Measurements from ENCODE around the gene OR51F2. TPM values are rescaled to one million over a fixed set of nuclear protein-coding genes. Genes with fewer than 3 reads are reported as not detected.
"Not testable (repeated sequence)": the region's sequence is repeated elsewhere in the genome, so short reads cannot be mapped to it uniquely, and the experiment has no call there.

The OR51F2 gene, protein sequence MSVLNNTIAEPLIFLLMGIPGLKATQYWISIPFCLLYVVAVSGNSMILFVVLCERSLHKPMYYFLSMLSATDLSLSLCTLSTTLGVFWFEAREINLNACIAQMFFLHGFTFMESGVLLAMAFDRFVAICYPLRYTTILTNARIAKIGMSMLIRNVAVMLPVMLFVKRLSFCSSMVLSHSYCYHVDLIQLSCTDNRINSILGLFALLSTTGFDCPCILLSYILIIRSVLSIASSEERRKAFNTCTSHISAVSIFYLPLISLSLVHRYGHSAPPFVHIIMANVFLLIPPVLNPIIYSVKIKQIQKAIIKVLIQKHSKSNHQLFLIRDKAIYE
- total RNA-seq, result not detected in 2 replicates

DNA sequence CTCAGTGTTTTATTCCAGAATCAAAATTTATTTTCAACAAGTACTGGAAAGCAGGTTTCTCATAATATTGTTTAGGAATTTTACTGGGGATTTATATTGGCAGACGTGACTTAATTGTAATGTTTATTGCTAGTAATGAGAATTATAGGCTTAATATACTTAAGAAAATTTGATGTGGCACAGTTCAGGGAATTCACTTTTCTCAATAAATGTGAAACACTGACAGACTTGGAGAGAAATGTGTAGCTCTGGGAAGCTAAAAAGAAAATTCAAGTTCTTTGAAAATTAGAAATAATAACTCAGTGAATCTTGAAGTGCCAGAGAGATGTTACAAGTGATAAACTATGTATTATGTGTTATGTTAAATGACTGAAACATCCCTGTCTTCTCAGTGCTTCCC, at the start of gene OR51F2:
Gene OR51F2, plus strand, starts transcription at position 301 of the 400 bp plus-strand sequence. CDS start 101 bp downstream, outside the sequence.
- DNase-seq (ENCODE audit: low read depth in 2 of 2), result no peak

DNA sequence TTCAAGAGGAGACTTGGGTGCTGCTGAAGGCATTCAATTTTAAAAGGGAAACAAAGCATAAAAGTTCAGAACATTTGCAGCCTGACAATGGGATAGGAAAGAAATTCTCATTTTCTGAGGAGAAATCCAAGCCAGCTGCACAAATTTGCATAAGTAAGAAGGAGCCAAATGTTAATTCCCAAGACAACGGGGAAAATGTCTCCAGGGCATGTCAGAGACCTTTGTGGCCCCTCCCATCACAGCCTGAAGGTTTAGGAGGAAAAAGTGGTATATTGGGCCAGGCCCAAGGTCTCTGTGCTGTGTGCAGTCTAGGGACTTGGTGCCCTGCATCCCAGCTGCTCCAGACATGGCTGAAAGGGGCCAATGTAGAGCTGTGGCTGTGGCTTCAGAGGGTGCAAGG, 38.7 kb upstream of the OR51F2 start:
- DNase-seq (ENCODE audit: low read depth in 2 of 2), result no peak

DNA sequence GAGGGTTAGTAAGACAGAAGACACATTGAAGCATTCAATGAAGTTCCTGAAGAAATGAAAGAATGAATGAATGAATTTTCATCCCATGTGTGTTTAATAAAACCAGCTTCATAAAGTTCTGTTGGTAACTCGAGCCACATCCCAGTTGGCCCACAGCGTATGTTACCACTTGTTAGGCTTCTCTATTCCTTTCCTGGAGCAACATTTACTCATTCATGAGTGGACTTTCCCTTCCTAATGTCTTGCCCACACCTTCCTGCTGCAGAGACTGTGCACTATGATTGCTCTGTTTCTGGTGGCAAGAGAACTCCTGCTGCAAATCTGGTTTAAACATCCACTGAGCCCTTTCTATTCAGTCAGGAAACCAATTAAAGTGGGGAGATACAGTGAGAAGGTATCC, 23.9 kb upstream of the OR51F2 start:
- no peak for DNase-seq (ENCODE audit: low read depth in 2 of 2)

DNA sequence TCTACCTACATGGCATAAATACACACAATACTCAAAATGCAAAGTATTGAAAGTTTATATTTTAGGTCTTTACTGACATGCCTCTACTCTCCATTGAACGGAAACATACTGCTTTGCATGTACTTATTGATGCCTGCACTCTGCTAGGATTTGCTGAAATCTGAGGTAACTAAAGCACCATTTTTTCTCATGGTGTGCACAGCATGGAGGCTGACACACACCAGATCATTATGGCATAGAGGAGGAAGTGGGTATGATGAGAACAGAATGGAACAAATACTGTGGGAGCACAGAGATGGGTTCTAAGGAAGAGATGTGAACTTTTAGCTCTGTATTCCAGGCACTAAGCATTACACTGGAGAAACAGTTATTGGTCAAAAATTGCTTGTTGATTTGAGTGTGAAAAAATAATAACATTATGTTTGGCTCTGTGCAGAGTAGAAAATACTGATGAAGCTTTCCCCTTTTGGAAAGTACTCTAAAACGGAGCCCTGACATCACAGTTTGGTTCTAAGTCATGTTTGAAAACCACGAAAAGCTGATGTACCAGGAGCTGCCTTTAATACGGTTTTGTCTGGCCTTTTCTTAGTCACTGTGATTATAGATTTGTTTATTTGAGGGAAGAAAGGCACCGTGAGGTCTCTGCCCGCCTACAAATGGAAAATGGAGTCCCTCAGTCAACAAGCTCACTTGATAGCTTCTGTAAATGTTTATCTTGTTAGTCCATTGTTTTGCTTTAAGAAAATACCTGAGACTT, 22.5 kb upstream of the OR51F2 start:
- DNase-seq (ENCODE audit: low read depth in 2 of 2), result no peak

DNA sequence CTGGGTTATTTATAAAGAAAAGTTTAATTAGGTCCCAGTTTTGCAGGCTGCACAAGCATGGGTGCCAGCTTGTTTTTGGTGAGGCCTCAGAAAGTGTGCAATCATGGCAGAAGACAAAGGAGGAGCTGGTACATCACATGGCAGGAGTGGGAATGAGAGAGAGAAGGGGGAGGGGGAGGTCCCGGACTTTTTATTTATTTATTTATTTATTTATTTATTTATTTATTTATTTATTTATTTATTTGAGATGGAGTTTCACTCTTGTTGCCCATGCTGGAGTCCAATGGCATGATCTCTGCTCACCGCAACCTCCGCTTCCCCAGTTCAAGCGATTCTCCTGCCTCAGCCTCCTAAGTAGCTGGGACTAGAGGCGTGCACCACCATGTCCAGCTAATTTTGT, 19.8 kb upstream of the OR51F2 start:
- DNase-seq (ENCODE audit: low read depth in 2 of 2), result not testable (repeated sequence)

DNA sequence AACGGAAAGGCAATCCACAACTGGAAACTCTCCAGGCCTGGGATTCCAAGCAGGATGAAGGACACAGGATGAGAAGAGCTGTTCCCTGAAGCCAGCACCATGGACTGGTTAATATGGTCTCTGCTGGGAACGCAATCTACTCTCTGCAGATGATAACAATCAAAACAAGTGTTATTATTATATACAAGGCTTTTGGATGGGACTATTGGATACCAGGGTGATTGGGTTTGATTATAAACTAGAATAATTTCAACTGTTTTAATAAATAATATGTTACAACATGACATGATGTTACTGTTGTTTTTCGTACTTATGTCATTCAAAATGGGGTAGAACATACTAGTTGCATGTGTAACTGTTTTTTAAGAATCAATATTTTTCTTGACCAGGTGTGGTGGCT, 16.8 kb upstream of the OR51F2 start, which contains the start of gene OR52R1:
Gene OR52R1, minus strand, starts transcription at position 101 of the 400 bp plus-strand sequence. Its CDS starts 0 bp downstream, at position 101.
- DNase-seq (ENCODE audit: low read depth in 2 of 2), result no peak

DNA sequence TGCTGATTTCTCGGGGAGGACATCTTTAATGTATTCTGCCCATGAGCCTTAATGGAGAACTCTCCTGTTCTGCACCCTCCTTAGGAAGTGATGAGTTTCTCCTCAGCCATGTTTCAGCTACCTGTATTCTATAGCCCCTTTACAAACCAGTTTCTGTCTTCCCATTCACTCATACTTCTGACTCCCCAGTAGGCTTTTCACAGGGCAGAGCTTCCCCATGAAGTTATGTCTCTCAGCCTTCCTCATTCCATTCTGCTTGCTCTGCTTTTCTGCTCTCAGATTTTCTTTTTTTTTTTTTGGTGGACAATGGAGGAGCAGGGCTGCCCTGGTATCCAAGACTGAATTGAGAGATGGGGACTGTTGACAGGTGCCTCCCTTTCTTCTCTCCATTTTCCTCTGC, 12.6 kb upstream of the OR51F2 start:
- no peak for DNase-seq (ENCODE audit: low read depth in 2 of 2)

DNA sequence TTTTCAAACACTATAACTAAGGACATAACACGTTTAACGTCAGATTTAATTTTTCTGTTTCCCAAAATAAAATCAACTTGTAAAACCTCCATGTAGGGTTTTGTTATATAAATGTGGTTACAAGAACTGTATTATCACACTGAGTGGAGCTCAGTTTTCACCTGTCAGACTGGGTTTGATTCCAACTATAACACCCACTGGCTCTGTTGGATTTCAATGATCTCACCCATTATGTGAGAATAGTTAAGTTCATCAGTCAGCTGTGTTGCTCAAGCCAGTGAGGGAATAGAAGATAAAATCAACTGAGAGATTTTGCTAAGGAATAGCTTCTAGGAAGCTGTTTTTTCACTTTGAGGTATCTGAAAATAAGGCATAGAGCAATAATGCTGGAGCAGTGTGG, 11.9 kb upstream of the OR51F2 start:
- DNase-seq (ENCODE audit: low read depth in 2 of 2), result no peak

DNA sequence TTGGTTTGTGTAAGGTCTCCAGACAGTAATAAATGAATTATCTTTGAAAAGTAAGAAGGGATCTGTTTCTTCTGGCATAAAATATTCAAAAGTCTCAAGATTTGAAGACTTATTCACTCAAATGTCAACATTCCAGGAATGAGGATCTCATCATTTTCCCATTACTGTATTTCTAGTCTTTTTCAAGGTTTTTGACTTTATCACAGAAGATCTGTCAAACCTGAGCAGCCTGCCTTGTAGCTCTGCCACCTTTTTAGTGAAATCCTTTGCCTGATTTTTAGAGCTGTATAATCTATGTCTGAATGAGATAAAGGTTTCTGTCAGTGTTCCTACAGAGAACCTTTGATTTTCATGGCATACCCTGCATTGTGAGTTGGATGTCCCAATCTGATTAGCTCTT, 4.0 kb downstream of the OR51F2 start:
- no peak for DNase-seq (ENCODE audit: low read depth in 2 of 2)

DNA sequence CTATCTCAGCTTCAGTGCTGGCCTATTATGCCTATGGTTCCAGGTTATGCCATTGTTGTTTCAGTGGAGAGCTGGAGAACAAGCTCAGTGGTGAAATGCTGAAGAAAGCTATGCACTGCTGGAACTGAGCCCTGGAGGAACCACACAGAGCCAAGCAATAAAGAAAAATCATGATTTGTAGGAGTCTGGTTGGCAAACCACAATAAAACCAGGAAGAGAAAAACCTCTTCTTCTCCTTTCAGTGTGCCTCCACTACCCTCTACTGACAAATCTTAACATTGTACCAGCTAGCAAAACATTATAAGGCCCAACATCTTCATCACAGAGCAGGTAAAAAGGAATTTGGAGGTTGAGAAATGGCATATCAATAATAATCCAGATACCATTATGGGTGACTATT, 5.3 kb downstream of the OR51F2 start:
- no peak for DNase-seq (ENCODE audit: low read depth in 2 of 2)

DNA sequence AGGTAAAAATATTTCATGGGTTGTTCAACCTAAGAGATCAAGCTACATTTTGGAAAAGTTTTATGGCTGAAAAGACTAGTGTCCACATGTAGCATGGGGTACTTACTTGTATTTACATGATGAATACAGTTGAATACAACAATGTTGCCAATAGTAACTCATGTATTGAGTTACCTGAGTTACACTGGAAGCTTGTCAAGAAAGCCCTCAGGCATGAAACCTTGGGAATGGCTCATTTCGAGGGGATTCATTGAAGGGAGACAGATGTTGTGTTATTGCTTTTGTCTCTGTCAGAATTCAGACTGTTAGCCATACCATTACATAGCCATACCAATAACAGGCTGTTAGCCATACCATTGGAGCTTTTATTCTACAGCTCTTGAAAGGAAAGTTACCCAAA, 9.2 kb downstream of the OR51F2 start:
- DNase-seq (ENCODE audit: low read depth in 2 of 2), result no peak

DNA sequence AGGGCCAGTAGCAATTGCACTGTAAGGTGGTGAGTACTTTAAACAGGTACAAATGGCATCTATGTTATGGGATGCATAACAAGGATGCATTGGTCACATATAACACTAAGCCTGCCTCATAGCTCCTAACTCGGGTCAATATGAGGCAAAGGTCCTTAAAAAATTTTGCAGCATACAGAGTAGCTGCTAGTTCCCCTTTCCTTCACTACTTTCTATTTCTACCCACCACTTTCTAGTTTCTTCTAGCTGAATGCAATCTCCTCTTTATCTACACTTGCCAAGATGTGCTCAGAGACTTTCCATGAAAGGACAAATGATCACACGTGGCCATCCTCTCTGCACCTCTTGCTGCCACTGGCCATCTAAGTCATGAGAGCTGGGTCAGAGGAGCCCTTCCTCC, 9.8 kb downstream of the OR51F2 start:
- no peak for DNase-seq (ENCODE audit: low read depth in 2 of 2)

DNA sequence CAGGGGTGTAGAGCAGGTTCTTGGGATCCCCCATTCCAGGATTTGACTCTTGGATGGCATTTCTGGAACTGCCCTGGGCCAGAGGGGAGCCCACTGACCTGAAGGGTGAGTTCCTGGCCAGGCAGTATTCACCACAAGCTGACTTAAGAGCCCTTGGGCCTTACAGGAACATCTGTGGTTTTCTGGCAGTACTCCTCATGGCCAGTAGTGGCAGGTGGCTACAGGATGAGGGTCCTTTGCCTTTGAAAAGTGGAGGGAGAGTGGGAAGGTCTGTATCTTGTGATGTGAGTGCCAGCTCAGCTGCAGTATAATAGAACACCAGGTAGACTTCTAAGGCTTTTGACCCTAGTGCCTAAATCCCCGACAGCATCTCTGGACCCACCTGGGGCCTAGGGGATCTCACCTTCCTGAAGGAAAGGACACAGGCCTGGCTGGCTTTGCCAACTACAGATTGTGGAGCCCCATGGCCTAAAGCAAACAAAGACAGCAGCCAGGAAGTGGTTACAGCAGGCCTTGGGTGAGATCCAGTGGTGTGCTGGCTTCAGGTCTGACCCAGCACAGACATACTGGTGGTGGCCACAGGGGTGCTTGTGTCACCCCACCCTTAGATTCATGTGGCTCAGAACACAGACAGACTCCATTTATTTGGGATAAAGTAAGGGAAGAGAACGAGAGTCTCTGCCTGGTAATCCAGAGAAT, 18.9 kb downstream of the OR51F2 start:
- DNase-seq (ENCODE audit: low read depth in 2 of 2), result no peak

DNA sequence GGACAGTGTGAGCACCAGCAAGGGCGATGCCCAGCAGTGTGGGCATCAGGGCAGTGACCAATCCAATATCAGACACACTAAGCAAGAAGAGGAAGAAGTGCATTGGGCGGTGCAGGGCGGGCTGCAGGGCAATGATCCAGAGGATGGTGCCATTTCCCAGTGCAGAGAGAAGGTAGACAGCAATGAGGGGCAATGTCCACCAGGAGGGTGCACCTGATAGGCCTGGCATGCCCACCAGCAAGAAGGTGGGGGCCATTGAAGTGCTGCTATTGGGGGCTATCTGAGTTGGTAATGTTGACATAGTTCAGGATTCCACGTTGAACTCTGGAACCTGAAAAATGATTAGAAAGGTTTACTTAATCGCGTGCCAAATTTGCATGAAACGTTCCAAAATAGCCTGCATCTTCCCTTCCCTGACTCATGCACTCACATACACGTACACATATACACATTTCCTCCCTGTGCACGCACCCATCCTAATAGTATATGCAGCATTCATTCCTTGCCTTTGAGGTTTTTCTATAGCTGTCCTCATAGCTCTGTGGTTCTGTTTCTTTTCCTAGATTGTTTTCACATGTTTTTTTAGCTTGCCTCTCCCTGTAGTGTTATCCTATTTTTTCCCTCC, 27.9 kb downstream of the OR51F2 start, which contains the start of gene OR51S1:
Gene OR51S1, minus strand, starts transcription at position 301 of the 625 bp plus-strand sequence. Its CDS starts 0 bp downstream, at position 301.
- no peak for DNase-seq (ENCODE audit: low read depth in 2 of 2)

DNA sequence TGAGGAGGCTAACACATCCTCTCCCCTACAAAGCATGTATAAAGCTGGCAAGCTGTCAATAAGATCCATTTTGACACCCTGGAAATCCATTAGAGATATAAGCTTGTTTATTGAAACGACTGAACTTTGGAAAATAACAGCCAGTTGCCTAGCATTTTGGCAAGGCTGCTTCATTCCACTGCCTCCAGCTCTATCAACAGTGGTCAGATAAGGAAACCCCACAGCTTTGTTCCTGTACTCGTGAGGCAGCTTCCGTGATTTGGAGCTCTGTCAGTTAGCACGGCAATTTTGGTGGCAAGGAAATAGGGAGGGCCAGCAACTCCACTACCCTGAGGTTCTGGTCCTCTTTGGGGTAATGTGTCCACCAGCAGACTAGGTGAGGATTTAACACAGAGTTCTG, 29.9 kb downstream of the OR51F2 start:
- no peak for DNase-seq (ENCODE audit: low read depth in 2 of 2)

DNA sequence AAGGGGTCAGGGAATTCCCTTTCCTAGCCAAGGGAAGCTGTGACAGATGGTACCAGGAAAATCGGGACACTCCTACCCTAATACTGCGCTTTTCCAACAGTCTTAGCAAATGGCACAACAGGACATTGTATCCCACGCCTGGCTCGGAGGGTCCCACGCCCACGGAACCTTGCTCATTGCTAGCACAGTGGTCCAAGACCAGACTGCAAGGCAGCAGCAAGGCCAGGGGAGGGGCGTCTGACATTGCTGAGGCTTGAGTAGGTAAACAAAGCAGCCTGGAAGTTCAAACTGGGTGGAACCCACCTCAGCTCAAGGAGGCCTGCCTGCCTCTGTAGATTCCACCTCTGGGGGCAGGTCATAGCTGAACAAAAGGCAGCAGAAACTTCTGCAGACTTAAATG, 33.2 kb downstream of the OR51F2 start:
- not testable (repeated sequence) for DNase-seq (ENCODE audit: low read depth in 2 of 2)

DNA sequence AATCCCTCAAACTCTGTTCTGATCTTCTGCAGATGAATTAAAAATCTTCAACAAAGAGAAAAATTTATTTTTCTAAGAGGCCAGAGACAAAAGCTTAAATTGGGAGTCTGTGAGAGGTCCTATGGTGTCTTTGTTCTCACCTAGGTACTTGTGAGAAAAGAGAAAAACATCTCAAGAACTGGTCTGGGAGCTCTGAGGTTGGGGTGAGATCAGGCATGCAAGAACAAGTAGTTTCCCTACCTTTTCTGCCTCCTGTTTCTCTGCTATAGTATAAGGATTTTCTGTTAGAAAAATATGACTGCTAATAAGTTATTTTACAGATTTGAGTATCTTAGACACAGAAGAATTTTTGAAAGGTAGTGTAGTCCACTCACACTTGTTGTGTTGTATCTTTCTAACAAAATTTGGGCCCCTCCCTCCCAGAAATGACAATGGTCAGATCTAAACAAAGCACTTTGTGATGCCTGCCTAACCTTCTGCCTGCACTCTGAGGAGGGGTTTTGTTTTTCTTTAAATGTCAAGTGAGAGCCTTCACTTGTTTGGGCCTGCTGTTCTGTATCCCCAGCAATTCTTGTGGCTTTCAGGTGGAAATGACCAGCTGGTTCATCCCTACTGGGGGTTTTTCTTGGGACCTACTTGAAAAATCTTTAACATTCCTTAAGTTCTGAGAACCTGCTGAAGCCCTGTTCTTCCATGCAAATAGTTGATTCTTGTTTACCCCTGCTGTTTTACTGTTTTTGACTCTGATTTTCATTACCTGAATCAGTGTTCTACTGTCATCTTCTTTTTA, 41.5 kb downstream of the OR51F2 start:
- DNase-seq (ENCODE audit: low read depth in 2 of 2), result no peak

DNA sequence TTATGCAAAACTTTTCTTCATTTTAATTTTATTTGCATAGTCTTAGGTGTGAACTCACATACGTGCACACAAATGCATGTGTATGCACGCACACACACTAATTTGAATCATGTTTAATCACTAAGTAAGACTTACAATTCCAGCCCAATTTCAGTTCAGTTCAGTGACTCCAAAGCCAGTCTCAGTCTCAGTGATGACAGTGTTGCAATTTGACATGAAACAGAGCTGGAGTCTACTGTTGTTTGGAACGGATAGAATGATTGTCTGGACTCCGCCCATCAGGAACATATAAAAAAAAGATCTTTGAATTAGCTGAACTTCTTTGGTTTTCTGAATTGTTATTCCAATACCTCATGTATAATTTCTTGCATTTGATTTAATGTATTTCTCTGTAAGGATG, 42.8 kb downstream of the OR51F2 start:
- no peak for DNase-seq (ENCODE audit: low read depth in 2 of 2)

DNA sequence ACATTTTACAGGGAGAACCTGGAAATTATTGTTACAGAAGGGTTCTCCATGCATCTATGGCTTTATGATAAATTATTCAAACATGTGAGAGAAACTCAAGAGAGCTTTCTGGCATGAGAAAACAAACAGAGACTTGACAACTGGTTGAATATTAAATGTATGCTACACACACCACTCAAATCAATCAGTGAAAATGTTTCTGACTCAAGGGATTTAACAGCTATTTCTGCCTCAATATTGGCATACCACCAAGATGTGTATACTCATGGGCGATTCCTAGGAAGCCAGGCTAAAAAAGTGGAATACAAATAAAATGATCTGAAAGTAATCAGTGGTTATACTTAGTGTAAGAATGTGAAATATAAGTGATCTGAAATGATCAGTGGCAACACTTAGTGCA, 44.7 kb downstream of the OR51F2 start:
- DNase-seq (ENCODE audit: low read depth in 2 of 2), result no peak

All from dermis microvascular lymphatic vessel endothelial cell (primary cell).